Measurements from ENCODE around the gene NYNRIN.
A peak's percentile ranks its signal among the peaks of the same experiment; 100 is the strongest.

- TF ChIP-seq POLR2A (IDR thresholded peaks at IDR 0.05) (no peak), POLR2AphosphoS5 (IDR thresholded peaks at IDR 0.05) (peak in 1 of 3 donors; percentile 45)
- TF ChIP-seq, protein P1, sequence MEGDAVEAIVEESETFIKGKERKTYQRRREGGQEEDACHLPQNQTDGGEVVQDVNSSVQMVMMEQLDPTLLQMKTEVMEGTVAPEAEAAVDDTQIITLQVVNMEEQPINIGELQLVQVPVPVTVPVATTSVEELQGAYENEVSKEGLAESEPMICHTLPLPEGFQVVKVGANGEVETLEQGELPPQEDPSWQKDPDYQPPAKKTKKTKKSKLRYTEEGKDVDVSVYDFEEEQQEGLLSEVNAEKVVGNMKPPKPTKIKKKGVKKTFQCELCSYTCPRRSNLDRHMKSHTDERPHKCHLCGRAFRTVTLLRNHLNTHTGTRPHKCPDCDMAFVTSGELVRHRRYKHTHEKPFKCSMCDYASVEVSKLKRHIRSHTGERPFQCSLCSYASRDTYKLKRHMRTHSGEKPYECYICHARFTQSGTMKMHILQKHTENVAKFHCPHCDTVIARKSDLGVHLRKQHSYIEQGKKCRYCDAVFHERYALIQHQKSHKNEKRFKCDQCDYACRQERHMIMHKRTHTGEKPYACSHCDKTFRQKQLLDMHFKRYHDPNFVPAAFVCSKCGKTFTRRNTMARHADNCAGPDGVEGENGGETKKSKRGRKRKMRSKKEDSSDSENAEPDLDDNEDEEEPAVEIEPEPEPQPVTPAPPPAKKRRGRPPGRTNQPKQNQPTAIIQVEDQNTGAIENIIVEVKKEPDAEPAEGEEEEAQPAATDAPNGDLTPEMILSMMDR (IDR thresholded peaks at IDR 0.05) = no peak
Observed at GRCh38 chr14:24366413-24366720, 32.4 kb upstream of the NYNRIN start.
